BLaER1 (cell line): ENCODE measurements around the gene DNAJC7.
A peak's percentile ranks its signal among the peaks of the same experiment; 100 is the strongest.

Experiments used
- H3K27ac ChIP-seq: shearing (Covaris generic); formaldehyde crosslinking; 2 replicates; pipeline ENCODE4 v1.8.1; 2022
- H3K27me3 ChIP-seq: shearing (Covaris generic); formaldehyde crosslinking; 2 replicates; pipeline ENCODE4 v1.8.1; 2022
- H3K36me3 ChIP-seq: shearing (Covaris generic); formaldehyde crosslinking; 2 replicates; pipeline ENCODE4 v1.8.1; 2022
- H3K4me1 ChIP-seq: shearing (Covaris generic); formaldehyde crosslinking; 2 replicates; pipeline ENCODE4 v1.8.1; 2022
- H3K4me2 ChIP-seq: shearing (Covaris generic); formaldehyde crosslinking; 2 replicates; pipeline ENCODE4 v1.8.1; 2022
- H3K4me3 ChIP-seq: shearing (Covaris generic); formaldehyde crosslinking; 2 replicates; pipeline ENCODE4 v1.8.1; 2022
- H3K9ac ChIP-seq: shearing (Covaris generic); formaldehyde crosslinking; 2 replicates; pipeline ENCODE4 v1.8.1; 2022
- H3K9me3 ChIP-seq: shearing (Covaris generic); formaldehyde crosslinking; 2 replicates; pipeline ENCODE4 v1.8.1; 2022
- H4K20me1 ChIP-seq: shearing (Covaris generic); formaldehyde crosslinking; 2 replicates; pipeline ENCODE4 v1.8.1; 2022
- Cebpa-rat ChIP-seq: shearing (Covaris generic); IDR thresholded peaks from 2 replicates; pipeline ENCODE4 v1.8.1; 2022

The DNAJC7 gene

DNA sequence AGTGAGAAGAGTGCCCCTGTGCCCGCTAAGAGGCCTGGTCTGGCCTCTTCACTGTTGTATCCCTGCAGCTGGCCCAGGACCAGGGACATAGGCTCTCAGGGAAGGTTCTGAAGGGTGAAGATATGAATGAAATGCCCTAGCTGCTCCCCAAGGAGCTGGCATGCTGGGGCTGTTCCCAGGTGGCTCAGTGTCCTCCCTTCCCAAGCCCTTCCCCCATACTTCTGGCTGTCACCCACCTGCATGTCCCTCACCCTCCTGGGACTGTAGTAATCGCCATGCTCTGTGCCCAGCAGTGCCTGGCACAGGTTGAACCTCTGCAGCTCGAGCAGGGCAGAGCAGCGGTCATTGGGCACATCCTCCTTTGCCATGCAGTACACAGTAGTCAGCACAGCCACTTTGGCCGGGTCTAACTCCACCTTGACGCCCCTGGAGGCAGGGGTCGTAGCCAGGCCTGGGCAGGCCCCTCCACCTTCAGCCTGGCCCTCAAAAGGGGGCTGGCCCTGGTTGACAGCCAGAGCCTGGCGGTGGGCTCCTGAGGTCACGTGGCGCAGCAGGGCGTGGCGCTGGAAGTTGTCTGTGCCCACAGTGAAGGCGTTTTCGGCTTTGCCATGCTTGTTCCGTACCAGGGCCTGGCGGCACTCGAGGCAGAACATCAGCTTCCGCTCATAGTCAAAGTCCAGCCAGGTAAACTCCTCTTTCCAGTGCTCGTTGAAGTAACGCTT, 25.5 kb upstream of the DNAJC7 start:
- Histone ChIP-seq H3K27me3 (peaks cover 20% of the 10 kb centered on the region), H3K36me3 (no peaks in the 10 kb centered on the region), H3K4me2 (no peak overlapping the region), H3K27ac (no peak overlapping the region), H3K4me3 (no peak overlapping the region), H3K9me3 (no peaks in the 10 kb centered on the region), H4K20me1 (no peaks in the 10 kb centered on the region), H3K4me1 (no peaks in the 10 kb centered on the region), H3K9ac (no peak overlapping the region)
- no peak for TF ChIP-seq Cebpa-rat

DNA sequence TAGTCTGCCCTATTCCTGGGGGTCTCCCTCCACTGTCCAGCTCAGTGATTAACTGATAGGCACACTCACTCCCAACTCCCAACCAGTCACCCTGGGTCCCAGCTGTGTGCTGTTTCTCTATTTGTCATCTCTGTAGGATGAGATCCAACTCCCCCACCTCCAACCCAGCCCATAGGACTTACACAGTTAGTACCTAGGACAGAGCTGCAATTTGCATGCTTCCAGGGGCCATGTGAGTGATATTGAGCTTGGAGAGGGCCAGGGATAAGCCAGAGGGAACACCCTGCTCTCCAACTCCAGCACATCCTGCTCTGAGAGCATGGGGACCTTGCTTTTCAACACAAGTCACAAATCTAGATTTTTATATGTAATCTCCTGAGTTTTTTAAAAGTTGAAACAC, 24.4 kb upstream of the DNAJC7 start:
- no peak overlapping the region for H3K9ac ChIP-seq
- H3K27ac ChIP-seq = no peak overlapping the region
- H3K4me3 ChIP-seq = no peak overlapping the region
- H3K4me2 ChIP-seq = no peak overlapping the region
- H3K4me1 ChIP-seq = no peaks in the 10 kb centered on the region
- no peaks in the 10 kb centered on the region for H3K9me3 ChIP-seq
- no peaks in the 10 kb centered on the region for H3K36me3 ChIP-seq
- no peaks in the 10 kb centered on the region for H4K20me1 ChIP-seq
- peaks cover 20% of the 10 kb centered on the region for H3K27me3 ChIP-seq
- TF ChIP-seq Cebpa-rat = no peak

DNA sequence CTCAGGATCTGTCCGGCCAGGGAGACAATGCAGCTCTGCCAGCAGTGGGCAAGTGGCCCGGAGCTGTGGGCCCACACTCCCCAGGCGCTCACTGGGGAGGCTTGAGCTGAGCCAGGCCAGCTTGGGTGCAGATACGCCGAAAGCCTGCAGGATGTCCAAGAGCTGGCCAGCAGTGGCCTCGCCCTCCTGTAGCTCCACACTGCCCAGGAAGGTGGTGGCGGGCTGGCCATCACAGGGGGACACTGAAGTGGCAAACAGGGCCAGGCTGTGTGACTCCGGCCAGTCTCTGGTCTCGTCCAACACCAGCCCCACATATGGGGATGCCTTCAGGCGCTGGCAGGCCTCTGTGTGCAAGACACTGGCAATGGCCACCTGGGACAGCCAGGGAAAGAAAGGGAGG, 23.6 kb upstream of the DNAJC7 start:
- no peak overlapping the region for H3K4me3 ChIP-seq
- H3K36me3 ChIP-seq = no peaks in the 10 kb centered on the region
- no peaks in the 10 kb centered on the region for H3K9me3 ChIP-seq
- no peak overlapping the region for H3K4me2 ChIP-seq
- no peak for TF ChIP-seq Cebpa-rat
- no peak overlapping the region for H3K27ac ChIP-seq
- no peaks in the 10 kb centered on the region for H4K20me1 ChIP-seq
- H3K27me3 ChIP-seq = peaks cover 20% of the 10 kb centered on the region
- H3K4me1 ChIP-seq = no peaks in the 10 kb centered on the region
- H3K9ac ChIP-seq = no peak overlapping the region

DNA sequence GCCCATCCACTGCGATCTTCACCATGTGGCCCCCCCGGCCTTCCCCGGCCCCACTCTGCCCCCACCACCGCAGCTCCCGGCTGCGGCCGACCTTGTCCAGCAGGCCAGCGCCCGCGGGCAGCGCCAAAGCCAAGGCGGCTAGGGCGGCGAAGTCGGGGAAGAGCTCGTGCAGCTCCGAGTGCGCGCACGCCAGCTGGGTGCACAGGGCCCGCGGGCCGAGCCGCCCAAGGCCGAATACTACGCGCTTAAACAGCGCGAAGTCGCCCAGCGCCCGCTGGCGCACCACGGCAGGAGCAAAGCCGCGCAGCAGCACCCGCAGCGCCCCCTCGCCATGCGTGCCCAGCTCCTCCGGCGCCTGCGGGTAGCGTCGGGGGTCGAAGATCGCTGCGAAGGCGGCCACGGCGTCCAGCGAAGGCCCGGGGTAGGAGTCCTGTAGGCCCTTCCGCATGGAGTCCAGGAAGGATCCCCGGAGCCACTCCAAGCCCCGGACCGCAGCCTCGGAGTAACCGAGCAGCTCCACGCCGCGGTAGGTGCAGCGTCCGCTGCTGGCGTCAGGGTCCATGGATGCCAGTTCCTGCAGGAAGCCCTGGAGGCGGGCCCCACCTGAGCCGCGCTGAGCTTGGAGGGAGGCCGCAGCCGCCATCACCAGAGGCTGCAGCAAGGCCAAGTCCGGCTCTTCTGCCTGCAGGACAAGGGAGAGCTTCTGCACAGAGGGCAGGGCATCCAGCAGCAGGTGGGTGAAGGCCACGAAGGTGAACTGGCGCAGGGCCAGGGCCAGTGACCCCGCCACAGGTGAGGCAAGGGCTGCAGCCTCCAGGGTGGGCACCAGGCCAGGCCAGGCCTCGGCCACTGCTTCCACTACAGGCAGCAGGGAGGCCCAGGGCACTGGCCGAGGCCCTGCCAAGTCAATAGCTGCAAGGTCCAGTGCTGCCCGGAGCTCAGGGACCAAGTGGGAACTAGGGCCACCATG, 22.8 kb upstream of the DNAJC7 start:
- no peaks in the 10 kb centered on the region for H4K20me1 ChIP-seq
- no peak overlapping the region for H3K4me3 ChIP-seq
- H3K9ac ChIP-seq = no peak overlapping the region
- H3K36me3 ChIP-seq = no peaks in the 10 kb centered on the region
- no peak overlapping the region for H3K27ac ChIP-seq
- no peak for TF ChIP-seq Cebpa-rat
- H3K9me3 ChIP-seq = no peaks in the 10 kb centered on the region
- H3K27me3 ChIP-seq = peaks cover 20% of the 10 kb centered on the region
- H3K4me1 ChIP-seq = no peaks in the 10 kb centered on the region
- H3K4me2 ChIP-seq = no peak overlapping the region

DNA sequence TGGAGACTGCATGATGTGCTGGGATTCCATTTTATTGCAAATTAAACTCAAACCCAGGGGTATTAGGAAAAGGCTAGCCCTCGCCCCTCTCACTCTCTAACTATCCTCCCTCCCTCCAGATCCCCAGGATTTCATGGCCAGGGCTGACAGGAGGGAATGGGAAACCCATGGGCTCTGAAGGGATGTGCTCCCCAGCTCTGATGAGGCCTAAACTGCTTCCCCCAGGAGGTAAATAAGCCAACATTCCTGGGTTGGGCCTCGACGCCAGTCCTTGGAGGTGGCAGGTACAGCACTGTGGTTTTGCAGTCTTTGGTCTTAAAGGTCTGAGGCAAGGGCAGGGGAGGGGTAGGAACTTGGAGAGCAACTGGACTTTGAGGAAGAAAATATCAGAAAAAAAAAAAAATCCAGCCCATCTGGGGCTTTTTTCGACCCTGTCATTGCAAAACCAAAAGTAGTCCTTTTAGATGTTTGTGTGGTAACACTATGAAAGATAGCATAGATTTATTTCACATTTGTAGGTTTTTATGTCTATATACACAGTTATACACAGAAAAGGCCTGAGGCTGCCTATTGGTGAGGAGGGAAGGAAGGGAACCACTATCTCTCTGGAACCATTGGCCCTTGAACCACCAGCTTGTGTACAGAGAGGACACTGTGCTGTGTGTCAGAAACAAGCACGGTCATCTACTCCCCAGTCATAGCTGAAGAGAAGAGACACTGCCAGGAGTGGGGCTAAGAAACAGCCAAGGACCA, 21.2 kb upstream of the DNAJC7 start:
- no peaks in the 10 kb centered on the region for H4K20me1 ChIP-seq
- no peaks in the 10 kb centered on the region for H3K9me3 ChIP-seq
- no peak overlapping the region for H3K4me3 ChIP-seq
- no peak for TF ChIP-seq Cebpa-rat
- no peak overlapping the region for H3K27ac ChIP-seq
- H3K36me3 ChIP-seq = no peaks in the 10 kb centered on the region
- H3K27me3 ChIP-seq = peaks cover 20% of the 10 kb centered on the region
- peaks cover 9% of the 10 kb centered on the region for H3K4me1 ChIP-seq
- no peak overlapping the region for H3K4me2 ChIP-seq
- H3K9ac ChIP-seq = no peak overlapping the region

DNA sequence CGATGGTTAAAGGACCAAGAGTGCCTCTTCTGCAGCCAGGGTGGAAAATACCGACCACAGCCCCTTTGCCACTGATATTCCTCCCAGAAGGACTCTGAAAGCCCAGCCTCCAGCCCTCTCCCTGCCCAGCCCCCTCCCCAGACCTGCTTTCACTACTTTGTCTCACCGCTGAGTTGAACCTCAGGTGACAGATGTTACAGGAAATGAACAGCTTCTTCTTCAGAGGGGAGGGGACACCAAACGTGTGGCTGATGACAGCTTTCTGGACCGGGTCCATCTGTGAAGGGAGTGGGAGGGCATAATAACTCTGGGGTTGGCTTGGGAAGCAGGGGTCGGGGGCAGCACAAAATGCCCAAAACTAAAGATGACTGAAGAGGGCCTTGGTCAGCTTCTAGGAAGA, 16.8 kb upstream of the DNAJC7 start:
- H3K27me3 ChIP-seq = peaks cover 4% of the 10 kb centered on the region; the same call in 1 of the 2 replicates
- no peak for TF ChIP-seq Cebpa-rat
- H3K4me2 ChIP-seq = peak overlapping the region; percentile 57
- no peak overlapping the region for H3K27ac ChIP-seq
- H3K4me3 ChIP-seq = no peak overlapping the region
- 0 out of 2 replicates have a peak overlapping the region, but pooled peaks have one; percentile 27 for H3K9ac ChIP-seq
- no peaks in the 10 kb centered on the region for H4K20me1 ChIP-seq
- peaks cover 12% of the 10 kb centered on the region for H3K4me1 ChIP-seq
- no peaks in the 10 kb centered on the region for H3K36me3 ChIP-seq
- H3K9me3 ChIP-seq = no peaks in the 10 kb centered on the region

DNA sequence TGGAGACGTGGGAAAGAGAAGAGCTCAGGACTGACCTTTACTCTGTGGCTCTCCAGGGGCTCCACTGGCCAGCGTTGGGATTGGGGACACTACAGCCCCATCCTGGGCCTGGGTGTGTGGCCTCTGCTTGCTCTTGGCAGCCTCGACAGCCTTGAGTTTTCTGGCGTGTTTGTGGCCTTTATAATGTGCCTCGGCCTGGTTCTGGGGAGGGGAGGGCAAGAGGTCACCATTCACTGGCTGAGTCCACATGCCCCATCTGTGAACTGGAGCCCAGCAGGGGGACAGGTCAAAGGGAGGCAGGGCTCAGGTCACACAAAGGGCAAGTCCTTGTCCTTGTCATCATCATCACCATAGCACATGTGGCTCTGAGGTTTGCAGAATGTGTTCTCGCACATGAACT, 14.3 kb upstream of the DNAJC7 start:
- no peaks in the 10 kb centered on the region for H3K36me3 ChIP-seq
- H4K20me1 ChIP-seq = no peaks in the 10 kb centered on the region
- no peaks in the 10 kb centered on the region for H3K9me3 ChIP-seq
- peaks cover 17% of the 10 kb centered on the region for H3K4me1 ChIP-seq
- H3K9ac ChIP-seq = no peak overlapping the region
- H3K4me2 ChIP-seq = no peak overlapping the region
- H3K27ac ChIP-seq = no peak overlapping the region
- no peak for TF ChIP-seq Cebpa-rat
- no peak overlapping the region for H3K4me3 ChIP-seq
- no peaks in the 10 kb centered on the region for H3K27me3 ChIP-seq

DNA sequence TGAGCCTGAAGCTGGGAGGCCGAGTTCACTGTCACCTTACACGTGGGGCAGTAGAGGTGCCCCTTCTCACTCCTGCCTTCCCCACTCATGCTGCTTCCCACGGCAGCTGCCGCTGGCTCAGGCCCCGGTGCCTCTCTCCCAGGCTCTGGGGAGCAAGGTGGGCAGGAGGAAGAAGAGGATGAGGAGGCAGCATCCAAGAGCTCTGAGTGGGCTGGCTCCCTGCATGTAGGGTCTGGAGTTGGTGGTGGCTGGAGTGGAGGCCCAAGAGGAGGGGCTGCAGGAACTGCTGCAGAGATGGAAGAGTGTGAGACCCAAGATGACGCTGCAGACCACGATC, 11.5 kb upstream of the DNAJC7 start:
- no peak overlapping the region for H3K4me2 ChIP-seq
- H3K4me1 ChIP-seq = peaks cover 28% of the 10 kb centered on the region
- no peaks in the 10 kb centered on the region for H4K20me1 ChIP-seq
- no peak overlapping the region for H3K4me3 ChIP-seq
- no peak overlapping the region for H3K9ac ChIP-seq
- H3K36me3 ChIP-seq = peaks cover 13% of the 10 kb centered on the region
- no peak for TF ChIP-seq Cebpa-rat
- H3K9me3 ChIP-seq = no peaks in the 10 kb centered on the region
- H3K27ac ChIP-seq = no peak overlapping the region
- H3K27me3 ChIP-seq = no peaks in the 10 kb centered on the region

DNA sequence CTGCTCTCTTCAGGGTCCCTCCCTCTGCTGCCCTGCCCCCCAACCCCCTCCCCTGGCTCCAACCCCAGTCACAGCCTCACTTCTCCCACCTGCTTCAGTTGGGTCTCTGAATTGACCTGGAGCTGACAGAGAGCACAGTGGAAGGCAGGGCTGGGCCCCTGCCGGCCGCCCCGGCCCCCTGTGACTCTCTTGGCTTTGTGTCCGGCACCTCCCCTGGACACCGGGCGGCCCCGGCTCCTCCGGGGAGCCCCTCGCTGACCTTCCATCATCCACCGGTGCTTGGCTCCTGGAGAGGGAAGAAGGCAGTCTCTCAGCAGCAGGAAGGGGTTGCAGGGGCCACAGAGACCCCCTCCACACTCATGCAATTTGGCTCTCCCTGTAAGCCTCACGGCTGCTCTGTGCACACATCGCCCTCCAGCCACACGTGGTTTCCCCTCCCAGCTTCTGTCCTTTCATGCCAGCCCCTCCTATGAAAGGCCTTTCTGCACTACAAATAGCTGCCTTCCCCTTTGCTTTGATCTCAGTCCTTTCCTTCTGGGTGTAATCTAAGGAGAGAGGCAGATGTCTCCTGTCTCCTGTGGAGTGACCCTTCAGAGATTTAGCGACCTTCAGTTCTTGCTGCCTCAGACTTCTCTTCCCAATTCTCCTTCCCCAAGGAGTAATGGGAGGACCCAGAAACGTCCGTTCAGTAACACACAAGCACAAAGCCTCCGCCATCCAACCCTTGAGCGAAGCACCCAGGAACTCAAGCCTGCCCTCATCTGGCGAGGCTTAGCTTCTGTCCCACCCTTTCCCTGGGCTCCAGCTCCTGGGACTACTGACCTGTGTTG, 10.9 kb upstream of the DNAJC7 start:
- Histone ChIP-seq H3K27ac (no peak overlapping the region), H3K9me3 (no peaks in the 10 kb centered on the region), H4K20me1 (no peaks in the 10 kb centered on the region), H3K4me3 (no peak overlapping the region), H3K4me2 (no peak overlapping the region), H3K27me3 (no peaks in the 10 kb centered on the region), H3K4me1 (peaks cover 23% of the 10 kb centered on the region), H3K9ac (0 out of 2 replicates have a peak overlapping the region, but pooled peaks have one; percentile 7), H3K36me3 (peaks cover 18% of the 10 kb centered on the region)
- TF ChIP-seq Cebpa-rat = no peak
